ENCODE measurements around the gene PRRX2. TPM values are rescaled to one million over a fixed set of nuclear protein-coding genes. Genes with fewer than 3 reads are reported as not detected.

PRRX2 gene
- total RNA-seq, 2 donors from 2014 or later = 4.3 to 14.3 TPM

GRCh38 chr9:129671065-129671464 is 5.6 kb downstream of the PRRX2 start:
- Histone ChIP-seq H3K4me1 (replicated peaks) (no peaks in the 10 kb centered on the region), H3K36me3 (no peaks in the 10 kb centered on the region), H3K4me3 (no peak overlapping the region), H3K27me3 (replicated peaks; ENCODE audit: insufficient read depth) (peaks cover 4% of the 10 kb centered on the region), H3K27ac (no peak overlapping the region), H3K9me3 (no peaks in the 10 kb centered on the region)
- 90% methylated on average over 9 of the region's 9 CpGs for WGBS
- intact Hi-C loops (cut with DNase I) = no loop called here
- TF ChIP-seq CTCF (IDR thresholded peaks at IDR 0.05) (no peak), POLR2A (IDR thresholded peaks at IDR 0.05) (no peak), POLR2AphosphoS5 (IDR thresholded peaks at IDR 0.05) (no peak)
- DNase-seq (ENCODE audit: low spot score) = no peak

GRCh38 chr9:129671519-129671918 is 6.1 kb downstream of the PRRX2 start:
- H3K27me3 ChIP-seq (replicated peaks; ENCODE audit: insufficient read depth) = peaks cover 4% of the 10 kb centered on the region
- TF ChIP-seq POLR2AphosphoS5 (IDR thresholded peaks at IDR 0.05) = no peak
- TF ChIP-seq CTCF (IDR thresholded peaks at IDR 0.05) = no peak
- TF ChIP-seq POLR2A (IDR thresholded peaks at IDR 0.05) = no peak
- no peak overlapping the region for H3K4me3 ChIP-seq
- no peaks in the 10 kb centered on the region for H3K9me3 ChIP-seq
- intact Hi-C loops (cut with DNase I) = no loop called here
- no peaks in the 10 kb centered on the region for H3K36me3 ChIP-seq
- no peak overlapping the region for H3K27ac ChIP-seq
- no peak for DNase-seq (ENCODE audit: low spot score)
- WGBS = 82% methylated on average over 7 of the region's 7 CpGs
- H3K4me1 ChIP-seq (replicated peaks) = no peaks in the 10 kb centered on the region

DNA sequence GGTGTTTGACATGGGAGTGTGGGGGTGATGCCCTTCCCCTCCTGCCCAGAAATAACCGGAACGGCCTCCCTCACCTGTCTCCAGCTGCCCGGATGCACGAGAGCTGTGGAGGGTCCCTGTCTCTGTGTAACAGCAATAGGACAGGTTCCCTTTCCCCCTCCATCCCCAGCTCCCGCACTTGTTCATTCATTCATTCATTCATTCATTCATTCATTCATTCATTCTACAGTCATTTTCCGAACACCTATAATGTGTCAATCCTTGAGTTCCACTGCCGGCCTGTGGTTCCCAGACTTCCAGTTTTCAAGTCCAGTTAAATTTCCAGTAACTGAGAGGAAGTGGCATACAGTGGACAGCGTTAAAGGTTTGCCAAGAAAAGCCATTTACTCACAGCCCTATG is 7.3 kb downstream of the PRRX2 start:
- H3K36me3 ChIP-seq = no peaks in the 10 kb centered on the region
- peaks cover 4% of the 10 kb centered on the region for H3K27me3 ChIP-seq (replicated peaks; ENCODE audit: insufficient read depth)
- H3K9me3 ChIP-seq = no peaks in the 10 kb centered on the region
- H3K4me1 ChIP-seq (replicated peaks) = no peaks in the 10 kb centered on the region
- DNase-seq (ENCODE audit: low spot score) = no peak
- TF ChIP-seq POLR2AphosphoS5 (IDR thresholded peaks at IDR 0.05) = no peak
- no peak for TF ChIP-seq CTCF (IDR thresholded peaks at IDR 0.05)
- 74% methylated on average over 8 of the region's 8 CpGs for WGBS
- H3K4me3 ChIP-seq = no peak overlapping the region
- no peak overlapping the region for H3K27ac ChIP-seq
- intact Hi-C loops (cut with DNase I) = no loop called here

DNA sequence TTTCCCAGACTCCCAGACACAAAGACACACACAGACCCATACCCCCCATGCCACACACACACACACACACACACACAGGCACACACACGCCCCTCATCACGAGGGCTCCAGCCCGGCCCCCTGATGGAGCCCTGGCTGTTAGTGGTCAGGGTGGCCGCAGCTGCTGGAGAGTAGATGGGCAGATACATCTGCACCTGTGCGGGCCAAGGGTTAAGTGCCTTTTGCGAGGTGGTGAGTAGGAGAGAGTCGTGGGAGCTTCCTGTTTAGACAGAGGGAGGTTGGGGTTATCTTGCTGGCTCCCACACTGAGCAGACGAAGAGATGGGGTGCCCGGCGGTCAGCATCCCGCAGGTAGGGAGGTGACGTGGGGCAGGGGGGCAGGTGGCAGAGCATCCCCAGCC is 8.2 kb downstream of the PRRX2 start:
- H3K27me3 ChIP-seq (replicated peaks; ENCODE audit: insufficient read depth) = peaks cover 4% of the 10 kb centered on the region
- H3K36me3 ChIP-seq = no peaks in the 10 kb centered on the region
- no peak for TF ChIP-seq CTCF (IDR thresholded peaks at IDR 0.05)
- TF ChIP-seq POLR2A (IDR thresholded peaks at IDR 0.05) = no peak
- 61% methylated on average over 12 of the region's 12 CpGs for WGBS
- no peaks in the 10 kb centered on the region for H3K9me3 ChIP-seq
- intact Hi-C loops (cut with DNase I) = no loop called here
- no peak overlapping the region for H3K27ac ChIP-seq
- no peak overlapping the region for H3K4me3 ChIP-seq
- no peaks in the 10 kb centered on the region for H3K4me1 ChIP-seq (replicated peaks)
- no peak for DNase-seq (ENCODE audit: low spot score)

DNA sequence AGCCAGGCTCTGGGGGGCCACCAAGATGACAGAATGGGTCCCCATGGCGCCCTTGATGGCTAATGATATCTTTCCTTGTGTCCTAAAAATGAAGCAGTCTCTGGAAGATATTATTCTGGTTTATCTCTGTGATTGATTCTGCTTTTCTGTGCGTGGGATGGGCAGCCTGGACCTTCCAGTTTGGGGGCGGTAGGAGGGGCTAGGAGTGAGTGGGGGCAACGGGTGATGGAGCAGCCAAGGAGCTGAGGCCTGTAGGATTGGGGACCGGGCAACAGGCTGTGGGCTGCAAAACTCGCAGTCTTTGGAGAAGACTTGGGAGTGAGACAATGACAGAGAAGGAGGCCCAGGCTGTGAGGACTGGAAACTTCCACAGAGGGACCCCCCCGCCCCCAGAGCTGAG is 8.8 kb downstream of the PRRX2 start:
- H3K4me3 ChIP-seq = no peak overlapping the region
- no peak overlapping the region for H3K27ac ChIP-seq
- intact Hi-C loops (cut with DNase I) = no loop called here
- 74% methylated on average over 7 of the region's 7 CpGs for WGBS
- no peaks in the 10 kb centered on the region for H3K4me1 ChIP-seq (replicated peaks)
- H3K36me3 ChIP-seq = no peaks in the 10 kb centered on the region
- no peaks in the 10 kb centered on the region for H3K9me3 ChIP-seq
- TF ChIP-seq POLR2AphosphoS5 (IDR thresholded peaks at IDR 0.05) (no peak), CTCF (IDR thresholded peaks at IDR 0.05) (no peak), POLR2A (IDR thresholded peaks at IDR 0.05) (no peak)
- H3K27me3 ChIP-seq (replicated peaks; ENCODE audit: insufficient read depth) = peaks cover 4% of the 10 kb centered on the region
- DNase-seq (ENCODE audit: low spot score) = no peak
